GM23338 (cell line): Measurements from ENCODE around the gene ITGA2. TPM values are rescaled to one million over a fixed set of nuclear protein-coding genes. Genes with fewer than 3 reads are reported as not detected.

Experiments
- ATAC-seq: fragments of 200-7000 bp; cut with Tn5 transposase; 3 replicates; pipeline ENCODE4 v1.9.1; 2020
- DNase-seq: peaks from one replicate; pipeline ENCODE4 v3.0.0-alpha.2; 2015; ENCODE audit warnings: low spot score
- H2AFZ ChIP-seq: fragments of 200-600 bp; sonication (generic); 2 replicates; pipeline ENCODE4 v1.8.0; 2016; ENCODE audit warnings: antibody characterized with exemption, mild to moderate bottlenecking, moderate library complexity
- H3F3A ChIP-seq: fragments of 200-600 bp; sonication (generic); replicated peaks from 2 replicates; pipeline ENCODE4 v1.8.0; 2017; ENCODE audit warnings: antibody characterized with exemption, mixed run types, low read depth
- H3K27ac ChIP-seq: fragments of 200-600 bp; sonication (generic); 2 replicates; pipeline ENCODE4 v1.6.1; 2016; ENCODE audit warnings: low read depth
- H3K27me3 ChIP-seq: fragments of 200-600 bp; sonication (generic); 2 replicates; pipeline ENCODE4 v1.8.0; 2016; ENCODE audit warnings: mild to moderate bottlenecking, mixed run types, moderate library complexity; ENCODE audit not compliant: insufficient read depth
- H3K36me3 ChIP-seq: fragments of 200-600 bp; sonication (generic); 2 replicates; pipeline ENCODE4 v1.8.0; 2016; ENCODE audit warnings: mild to moderate bottlenecking; ENCODE audit not compliant: insufficient read depth
- H3K4me1 ChIP-seq: fragments of 200-600 bp; sonication (generic); 2 replicates; pipeline ENCODE4 v1.8.0; 2016; ENCODE audit warnings: mild to moderate bottlenecking, moderate library complexity; ENCODE audit not compliant: insufficient read depth
- H3K4me2 ChIP-seq: fragments of 200-600 bp; sonication (generic); 2 replicates; pipeline ENCODE4 v1.7.1; 2017; ENCODE audit warnings: mixed run types
- H3K4me3 ChIP-seq: fragments of 200-600 bp; sonication (generic); 2 replicates; pipeline ENCODE4 v1.6.1; 2016; ENCODE audit warnings: mixed run types
- H3K79me2 ChIP-seq: fragments of 200-600 bp; sonication (generic); replicated peaks from 2 replicates; pipeline ENCODE4 v1.8.0; 2017; ENCODE audit warnings: mild to moderate bottlenecking; ENCODE audit not compliant: insufficient read depth
- H3K9me2 ChIP-seq: fragments of 200-600 bp; sonication (generic); 2 replicates; pipeline ENCODE4 v1.8.0; 2017; ENCODE audit not compliant: insufficient read depth
- H4K20me1 ChIP-seq: fragments of 200-600 bp; sonication (generic); replicated peaks from 2 replicates; pipeline ENCODE4 v1.8.0; 2017; ENCODE audit warnings: mild to moderate bottlenecking; ENCODE audit not compliant: insufficient read depth
- H3K27ac Mint-ChIP-seq: 2 replicates; pipeline ENCODE4 v1.8.0; 2020; ENCODE audit warnings: inconsistent platforms, mild to moderate bottlenecking, moderate library complexity, mixed read lengths
- H3K27me3 Mint-ChIP-seq: 3 replicates; pipeline ENCODE4 v1.8.0; 2022; ENCODE audit warnings: low read depth, mild to moderate bottlenecking, moderate library complexity, mixed read lengths, inconsistent platforms; ENCODE audit not compliant: insufficient read depth, poor library complexity
- H3K36me3 Mint-ChIP-seq: 3 replicates; pipeline ENCODE4 v1.8.0; 2021; ENCODE audit warnings: low read depth, mild to moderate bottlenecking, inconsistent platforms, moderate library complexity, mixed read lengths
- H3K4me1 Mint-ChIP-seq: 3 replicates; pipeline ENCODE4 v1.8.0; 2020; ENCODE audit warnings: mild to moderate bottlenecking, inconsistent platforms, mixed read lengths
- H3K4me3 Mint-ChIP-seq: 3 replicates; pipeline ENCODE4 v1.8.0; 2021; ENCODE audit warnings: moderate library complexity, mild to moderate bottlenecking, inconsistent platforms, mixed read lengths
- H3K9me3 Mint-ChIP-seq: 3 replicates; pipeline ENCODE4 v1.8.0; 2020; ENCODE audit warnings: moderate library complexity, mild to moderate bottlenecking, inconsistent platforms, mixed read lengths
- CREB1 ChIP-seq: fragments of 250-450 bp; sonication (Bioruptor Pico); IDR thresholded peaks from 2 replicates; pipeline ENCODE4 v1.5.0; 2020; ENCODE audit warnings: low read depth, mild to moderate bottlenecking, moderate library complexity
- CTCF ChIP-seq, 2 experiments: fragments of 200-600 bp in 1 of 2; sonication (generic) in 1 of 2; conservative IDR thresholded peaks; 2 replicates each; pipeline versions ENCODE4 v1.5.1 to v1.6.1; 2016 to 2017; ENCODE audit warnings: antibody characterized with exemption in 2 of 2, low read depth in 2 of 2, mild to moderate bottlenecking in 2 of 2, moderate library complexity in 1 of 2
- ETS1 ChIP-seq: IDR thresholded peaks from 2 replicates; pipeline ENCODE4 v1.6.1; 2016; ENCODE audit warnings: antibody characterized with exemption
- EZH2 ChIP-seq: fragments of 200-600 bp; sonication (generic); IDR thresholded peaks from one replicate; pipeline ENCODE4 v1.8.0; 2017; ENCODE audit warnings: antibody characterized with exemption, mild to moderate bottlenecking, low read depth; ENCODE audit not compliant: unreplicated experiment
- EZH2phosphoT487 ChIP-seq: fragments of 200-600 bp; sonication (generic); IDR thresholded peaks from one replicate; pipeline ENCODE4 v1.8.1; 2018; ENCODE audit warnings: antibody characterized with exemption; ENCODE audit not compliant: unreplicated experiment
- JUNB ChIP-seq: IDR thresholded peaks from one replicate; pipeline ENCODE4 v1.6.1; 2016; ENCODE audit warnings: antibody characterized with exemption; ENCODE audit not compliant: unreplicated experiment
- NANOG ChIP-seq: IDR thresholded peaks from 2 replicates; pipeline ENCODE4 v1.6.1; 2016; ENCODE audit warnings: antibody characterized with exemption, borderline replicate concordance
- POLR2AphosphoS5 ChIP-seq: IDR thresholded peaks from 2 replicates; pipeline ENCODE4 v1.6.1; 2016; ENCODE audit warnings: antibody characterized with exemption, low read depth
- STAT1 ChIP-seq: IDR thresholded peaks from one replicate; pipeline ENCODE4 v1.6.1; 2016; ENCODE audit warnings: antibody characterized with exemption; ENCODE audit not compliant: unreplicated experiment
- ZNF114 ChIP-seq: fragments of 250-450 bp; sonication (Bioruptor Pico); IDR thresholded peaks from 2 replicates; pipeline ENCODE4 v1.5.0; 2020; ENCODE audit warnings: mild to moderate bottlenecking, moderate library complexity
- ZNF331 ChIP-seq: fragments of 250-450 bp; sonication (Bioruptor Pico); IDR thresholded peaks from 2 replicates; pipeline ENCODE4 v1.5.0; 2020; ENCODE audit warnings: low read depth, mild to moderate bottlenecking, moderate library complexity
- ZNF462 ChIP-seq: fragments of 250-450 bp; sonication (Bioruptor Pico); IDR thresholded peaks from 2 replicates; pipeline ENCODE4 v1.5.0; 2020; ENCODE audit warnings: mild to moderate bottlenecking, moderate library complexity
- polyA plus RNA-seq: library from polyadenylated mRNA; unstranded; fragments of >200 nt; fragmentation: Nextera tagmentation; extraction: Ambion mirVana; gene quantifications from 2 replicates; pipeline ENCODE4 v1.2.1, GENCODE V29; 2016
- total RNA-seq: library from RNA; depleted of rRNA; stranded (reverse); fragments of >200 nt; shearing (Covaris generic); gene quantifications from 2 replicates; pipeline ENCODE4 v1.2.3, GENCODE V29; 2014

The ITGA2 gene
- total and polyA plus RNA-seq, 2 experiments from 2014 or later, result 2.6 to 7.1 TPM

- no peak for TF ChIP-seq ZNF462 (CRISPR knock-in tag)
- TF ChIP-seq NANOG, result no peak
- TF ChIP-seq ZNF331 (CRISPR knock-in tag), result no peak
- TF ChIP-seq CTCF (conservative IDR thresholded peaks at IDR 0.05; ENCODE audit: low read depth in 2 of 2), result no peak
- no peak for TF ChIP-seq CREB1 (CRISPR knock-in tag)
Measured at GRCh38 chr5:53008751-53009150, 19.6 kb downstream of the ITGA2 start (continued).

- Histone ChIP-seq H3K4me1 (no peaks in the 10 kb centered on the region), H4K20me1 (no peaks in the 10 kb centered on the region; the same call in 1 of the 2 replicates), H3F3A (no peaks in the 10 kb centered on the region), H3K79me2 (no peaks in the 10 kb centered on the region), H2AFZ (no peak overlapping the region), H3K4me2 (no peak overlapping the region), H3K9me2 (no peaks in the 10 kb centered on the region), H3K27ac (no peak overlapping the region), H3K36me3 (no peaks in the 10 kb centered on the region), H3K27me3 (no peaks in the 10 kb centered on the region), H3K4me3 (no peak overlapping the region)
- no peak for ATAC-seq
- H3K36me3 Mint-ChIP-seq, result no peaks in the 10 kb centered on the region
- no peaks in the 10 kb centered on the region; the same call in 2 of the 3 replicates for H3K9me3 Mint-ChIP-seq
- no peak overlapping the region for H3K27ac Mint-ChIP-seq
- H3K4me1 Mint-ChIP-seq, result peaks cover 9% of the 10 kb centered on the region; the same call in 2 of the 3 replicates
- DNase-seq, result no peak
- H3K27me3 Mint-ChIP-seq, result no peaks in the 10 kb centered on the region
- H3K4me3 Mint-ChIP-seq, result no peak overlapping the region
- no peak for TF ChIP-seq STAT1
- TF ChIP-seq CTCF (conservative IDR thresholded peaks at IDR 0.05; ENCODE audit: low read depth in 2 of 2), result no peak
- no peak for TF ChIP-seq ZNF114 (CRISPR knock-in tag)
- TF ChIP-seq POLR2AphosphoS5, result no peak
- no peak for TF ChIP-seq JUNB
- TF ChIP-seq EZH2, result no peak
- no peak for TF ChIP-seq ETS1
- TF ChIP-seq CREB1 (CRISPR knock-in tag), result no peak
- no peak for TF ChIP-seq ZNF331 (CRISPR knock-in tag)
- TF ChIP-seq EZH2phosphoT487, result no peak
Measured at GRCh38 chr5:53009816-53010215, 20.7 kb downstream of the ITGA2 start.
